GM21576 (cell line): ENCODE measurements around the gene SLC23A3.
A peak's percentile ranks its signal among the peaks of the same experiment; 100 is the strongest.
"Not testable (repeated sequence)": the region's sequence is repeated elsewhere in the genome, so short reads cannot be mapped to it uniquely, and the experiment has no call there.

ENCODE experiments used
- ATAC-seq: cut with Tn5 transposase; IDR thresholded peaks from one replicate; pipeline ENCODE4 v1.9.1; 2021; ENCODE audit warnings: mild to moderate bottlenecking, moderate library complexity; ENCODE audit not compliant: unreplicated experiment

SLC23A3 gene

DNA sequence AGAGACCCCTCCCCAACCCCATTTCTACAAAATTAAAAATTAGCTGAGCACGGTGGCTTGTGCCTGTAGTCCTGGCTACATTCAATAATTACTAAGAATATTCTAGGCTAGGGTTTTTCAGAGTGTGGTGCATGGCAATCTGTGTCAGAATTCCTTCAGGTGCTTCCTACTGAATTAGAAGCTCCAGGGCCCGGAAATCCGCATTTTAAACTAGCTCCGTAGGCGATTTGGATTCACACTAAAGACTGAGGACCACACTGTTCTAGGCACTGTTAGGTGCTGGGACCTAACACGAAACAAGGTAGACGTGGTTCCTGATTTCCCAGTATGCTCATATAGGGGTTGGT lies 36.1 kb upstream of the SLC23A3 start:
- ATAC-seq = no peak

DNA sequence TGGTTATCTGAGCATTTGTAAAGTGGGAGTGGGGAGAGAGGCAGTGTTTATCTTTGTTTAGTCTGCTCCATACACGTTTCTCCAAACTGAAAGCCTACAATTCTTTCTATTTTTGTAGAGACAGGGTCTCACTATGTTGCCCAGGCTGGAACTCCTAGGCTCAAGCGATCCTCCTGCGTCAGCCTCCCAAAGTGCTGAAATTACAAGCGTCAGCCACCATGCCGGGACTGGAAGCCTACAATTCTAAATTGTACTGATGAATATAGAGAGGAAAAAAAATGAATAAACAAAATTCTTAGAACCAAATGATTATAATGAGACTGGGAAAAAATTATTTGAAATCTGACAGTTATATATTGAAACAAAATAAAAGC lies 35.3 kb upstream of the SLC23A3 start:
- ATAC-seq = no peak

- no peak for ATAC-seq
Observed at GRCh38 chr2:219204425-219205164, 34.8 kb upstream of the SLC23A3 start.

DNA sequence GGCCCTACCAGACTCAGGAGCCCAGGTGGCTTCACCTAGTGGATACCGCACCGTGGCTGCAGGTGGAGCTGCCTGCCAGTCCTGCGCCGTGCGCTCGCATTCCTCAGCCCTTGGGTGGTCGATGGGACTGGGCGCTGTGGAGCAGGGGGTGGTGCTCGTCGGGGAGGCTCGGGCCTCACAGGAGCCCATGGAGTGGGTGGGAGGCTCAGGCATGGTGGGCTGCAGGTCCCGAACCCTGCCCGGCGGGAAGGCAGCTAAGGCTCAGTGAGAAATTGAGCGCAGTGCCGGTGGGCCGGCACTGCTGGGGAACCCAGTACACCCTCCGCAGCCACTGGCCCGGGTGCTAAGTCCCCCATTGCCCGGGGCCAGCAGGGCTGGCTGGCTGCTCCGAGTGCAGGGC lies 31.5 kb upstream of the SLC23A3 start:
- ATAC-seq = not testable (repeated sequence)

DNA sequence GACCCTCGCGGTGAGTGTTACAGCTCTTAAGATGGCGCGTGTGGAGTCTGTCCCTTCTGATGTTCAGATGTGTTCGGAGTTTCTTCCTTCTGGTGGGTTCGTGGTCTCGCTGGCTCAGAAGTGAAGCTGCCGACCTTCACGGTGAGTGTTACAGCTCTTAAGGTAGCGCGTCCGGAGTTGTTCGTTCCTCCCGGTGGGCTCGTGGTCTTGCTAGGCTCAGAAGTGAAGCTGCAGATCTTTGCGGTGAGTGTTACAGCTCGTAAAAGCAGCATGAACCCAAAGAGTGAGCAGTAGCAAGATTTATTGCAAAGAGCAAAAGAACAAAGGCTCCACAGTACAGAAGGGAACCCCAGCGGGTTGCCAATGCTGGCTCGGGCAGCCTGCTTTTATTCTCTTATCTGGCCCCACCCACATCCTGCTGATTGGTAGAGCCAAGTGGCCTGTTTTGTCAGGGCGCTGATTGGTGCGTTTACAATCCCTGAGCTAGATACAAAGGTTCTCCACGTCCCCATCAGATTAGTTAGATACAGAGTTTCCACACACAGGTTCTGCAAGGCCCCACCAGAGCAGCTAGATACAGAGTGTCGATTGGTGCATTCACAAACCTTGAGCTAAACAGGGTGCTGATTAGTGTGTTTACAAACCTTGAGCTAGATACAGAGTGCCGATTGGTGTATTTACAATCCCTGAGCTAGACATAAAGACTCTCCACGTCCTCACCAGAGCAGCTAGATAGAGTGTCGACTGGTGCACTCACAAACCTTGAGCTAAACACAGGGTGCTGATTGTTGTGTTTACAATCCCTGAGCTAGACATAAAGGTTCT lies 30.9 kb upstream of the SLC23A3 start:
- ATAC-seq = not testable (repeated sequence)

GRCh38 chr2:219199470-219200211 lies 29.8 kb upstream of the SLC23A3 start:
- ATAC-seq = no peak

GRCh38 chr2:219198974-219199373 lies 29.1 kb upstream of the SLC23A3 start:
- ATAC-seq = no peak

- no peak for ATAC-seq
Observed at GRCh38 chr2:219197388-219197787, 27.6 kb upstream of the SLC23A3 start.

- no peak for ATAC-seq
Observed at GRCh38 chr2:219186754-219187456, 17.1 kb upstream of the SLC23A3 start.

GRCh38 chr2:219184121-219184520 lies 14.3 kb upstream of the SLC23A3 start:
- no peak for ATAC-seq

- ATAC-seq = no peak
Observed at GRCh38 chr2:219183151-219183772, 13.4 kb upstream of the SLC23A3 start.

DNA sequence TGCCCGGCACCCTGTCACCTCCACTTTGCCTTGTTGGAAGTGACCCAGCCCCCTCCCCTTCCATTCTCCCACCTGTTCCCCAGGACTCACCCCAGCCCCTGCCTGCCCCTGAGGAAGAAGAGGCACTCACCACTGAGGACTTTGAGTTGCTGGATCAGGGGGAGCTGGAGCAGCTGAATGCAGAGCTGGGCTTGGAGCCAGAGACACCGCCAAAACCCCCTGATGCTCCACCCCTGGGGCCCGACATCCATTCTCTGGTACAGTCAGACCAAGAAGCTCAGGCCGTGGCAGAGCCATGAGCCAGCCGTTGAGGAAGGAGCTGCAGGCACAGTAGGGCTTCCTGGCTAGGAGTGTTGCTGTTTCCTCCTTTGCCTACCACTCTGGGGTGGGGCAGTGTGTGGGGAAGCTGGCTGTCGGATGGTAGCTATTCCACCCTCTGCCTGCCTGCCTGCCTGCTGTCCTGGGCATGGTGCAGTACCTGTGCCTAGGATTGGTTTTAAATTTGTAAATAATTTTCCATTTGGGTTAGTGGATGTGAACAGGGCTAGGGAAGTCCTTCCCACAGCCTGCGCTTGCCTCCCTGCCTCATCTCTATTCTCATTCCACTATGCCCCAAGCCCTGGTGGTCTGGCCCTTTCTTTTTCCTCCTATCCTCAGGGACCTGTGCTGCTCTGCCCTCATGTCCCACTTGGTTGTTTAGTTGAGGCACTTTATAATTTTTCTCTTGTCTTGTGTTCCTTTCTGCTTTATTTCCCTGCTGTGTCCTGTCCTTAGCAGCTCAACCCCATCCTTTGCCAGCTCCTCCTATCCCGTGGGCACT lies 12.7 kb upstream of the SLC23A3 start:
- no peak for ATAC-seq

DNA sequence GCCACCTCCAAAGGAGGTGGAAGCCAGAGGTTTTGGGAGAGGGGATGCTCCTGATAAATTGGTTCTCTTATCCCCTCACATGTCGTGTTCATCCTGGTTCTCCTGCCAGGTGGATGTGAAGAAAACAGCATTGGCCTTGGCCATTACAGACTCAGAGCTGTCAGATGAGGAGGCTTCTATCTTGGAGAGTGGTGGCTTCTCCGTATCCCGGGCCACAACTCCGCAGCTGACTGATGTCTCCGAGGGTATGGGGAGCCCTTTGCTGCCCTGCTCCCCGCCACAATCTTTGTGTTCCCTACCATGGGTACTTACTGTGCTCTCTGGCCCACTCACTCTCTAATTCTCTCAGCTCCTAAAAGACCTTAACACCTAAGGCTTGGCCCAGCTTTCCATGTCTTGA lies 11.7 kb upstream of the SLC23A3 start:
- ATAC-seq = no peak

GRCh38 chr2:219180961-219181360 lies 11.1 kb upstream of the SLC23A3 start:
- no peak for ATAC-seq

DNA sequence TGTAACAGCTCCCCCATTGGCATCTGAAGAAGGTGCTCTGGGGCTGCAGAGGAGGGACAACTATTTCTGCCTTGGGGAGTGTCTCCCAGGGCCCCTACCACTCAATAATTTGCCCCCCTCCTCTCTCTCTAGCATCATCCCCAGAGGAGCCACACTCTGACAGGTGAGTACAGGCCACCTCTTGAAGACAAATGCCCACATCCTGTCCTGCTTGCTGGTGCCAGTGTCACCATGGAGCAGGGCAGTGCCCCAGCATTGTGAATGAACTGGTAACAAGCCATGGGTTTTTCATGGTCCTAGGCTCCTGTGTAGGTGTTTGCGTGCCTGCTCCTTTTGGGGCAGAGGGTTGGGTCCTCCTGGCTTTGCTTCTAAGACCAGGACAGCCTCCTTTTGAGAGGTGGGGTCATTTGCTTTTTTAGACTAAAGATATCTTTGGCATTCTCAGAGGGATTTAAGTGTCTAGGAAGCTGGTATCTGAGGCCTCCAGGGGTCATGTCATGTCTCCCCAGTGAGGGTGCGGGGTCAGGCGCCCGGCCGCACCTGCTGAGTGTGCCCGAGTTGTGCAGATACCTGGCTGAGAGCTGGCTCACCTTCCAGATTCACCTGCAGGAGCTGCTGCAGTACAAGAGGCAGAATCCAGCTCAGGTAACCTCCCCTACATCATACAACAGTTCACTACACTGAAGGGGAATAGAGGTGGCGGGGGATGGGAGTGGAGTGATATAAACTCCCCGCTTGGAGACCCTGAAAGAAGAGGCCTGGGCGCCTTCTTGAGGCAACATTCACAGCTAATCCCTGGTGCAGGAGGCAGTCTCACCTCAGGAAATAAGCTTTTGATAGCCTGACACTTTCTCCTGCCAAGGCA lies 10.0 kb upstream of the SLC23A3 start:
- ATAC-seq = no peak

GRCh38 chr2:219178377-219179175 lies 8.7 kb upstream of the SLC23A3 start:
- ATAC-seq = peak; percentile 16

DNA sequence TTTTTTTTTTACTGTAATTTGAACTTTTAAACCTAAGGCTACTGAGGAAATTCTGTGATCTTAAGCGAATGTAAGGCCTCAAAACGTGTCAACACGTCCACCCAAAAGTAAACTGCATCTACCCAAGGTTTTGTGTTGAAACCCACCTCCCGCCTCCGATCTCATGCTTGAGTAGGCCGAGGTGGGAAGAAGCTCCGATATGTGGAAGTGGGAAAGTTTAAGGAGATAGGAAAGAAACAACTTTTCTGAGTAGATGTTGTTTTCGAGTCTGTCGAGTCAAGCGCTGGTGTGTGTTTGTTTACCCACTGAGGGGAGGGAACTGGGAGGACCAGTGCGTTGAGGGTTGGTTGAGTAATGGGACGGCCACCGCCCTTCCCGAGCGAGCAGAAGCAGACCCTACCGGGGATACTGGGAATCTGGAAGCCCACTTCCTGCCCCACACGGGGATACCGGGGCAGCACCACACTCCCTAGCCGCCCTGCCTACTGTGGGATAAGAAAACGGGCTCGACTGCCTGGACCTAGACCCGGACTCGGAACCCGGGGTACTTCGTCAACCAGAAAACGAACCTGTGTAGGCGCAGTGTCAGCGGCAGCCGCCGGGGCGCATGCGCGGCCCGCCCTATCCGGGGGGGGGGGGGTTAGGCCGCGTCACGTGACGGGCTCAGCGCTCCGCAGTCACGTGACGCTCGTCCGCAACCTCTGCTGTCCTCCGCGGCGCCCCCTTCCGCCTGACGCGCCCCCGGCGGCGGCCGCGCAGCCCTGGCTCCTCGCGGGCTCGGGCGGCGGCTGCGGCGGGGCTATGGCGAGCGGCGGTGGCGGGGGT lies 7.9 kb upstream of the SLC23A3 start, which contains the start of gene RETREG2:
Gene RETREG2 (plus strand): TSS at position 724 of the 825 bp plus-strand sequence. CDS start 78 bp downstream, at position 802.
- ATAC-seq = peak; percentile 35
